MM.1S (cell line): ENCODE results near the gene RPRD1A.
"Not testable (repeated sequence)": the region's sequence is repeated elsewhere in the genome, so short reads cannot be mapped to it uniquely, and the experiment has no call there.

Experiments used
- CTCF ChIP-seq: fragments of 300-600 bp; sonication (generic); IDR thresholded peaks from 2 replicates; pipeline ENCODE4 v1.5.1; 2016; ENCODE audit warnings: antibody characterized with exemption, low read length, mixed read lengths
- EZH2 ChIP-seq: fragments of 300-600 bp; sonication (generic); optimal IDR thresholded peaks from 2 replicates; pipeline ENCODE3; 2017; ENCODE audit warnings: low read depth, mild to moderate bottlenecking, antibody characterized with exemption, low read length, mixed read lengths

GRCh38 chr18:36072406-36072805 is 5.0 kb upstream of the RPRD1A start:
- not testable (repeated sequence) for TF ChIP-seq CTCF, EZH2
